GM18499 (cell line): ENCODE data around the gene PRAMEF26.
"Not testable (repeated sequence)": the region's sequence is repeated elsewhere in the genome, so short reads cannot be mapped to it uniquely, and the experiment has no call there.

Experiments
- ATAC-seq: cut with Tn5 transposase; IDR thresholded peaks from one replicate; pipeline ENCODE4 v1.9.1; 2021; ENCODE audit warnings: moderate number of reproducible peaks; ENCODE audit not compliant: insufficient read depth, unreplicated experiment

The PRAMEF26 gene

DNA sequence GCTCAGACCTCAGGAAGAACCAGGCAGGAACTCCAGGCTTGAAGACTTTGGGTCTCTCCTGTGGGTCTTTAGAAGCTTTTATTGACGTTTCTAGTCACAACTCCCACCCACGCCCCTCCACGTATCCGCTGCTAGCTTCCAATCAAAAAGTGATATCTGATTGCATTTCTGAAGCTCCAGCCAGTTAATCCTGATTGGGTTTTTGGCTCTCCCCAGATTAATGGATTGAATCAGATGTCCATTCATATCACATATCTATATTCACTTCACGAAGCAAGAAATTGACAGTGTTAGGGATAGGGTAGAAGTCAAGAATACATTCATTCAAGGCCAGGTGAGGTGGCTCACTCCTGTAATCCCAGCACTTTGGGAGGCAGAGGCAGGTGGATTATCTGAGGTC is at the start of gene PRAMEF26:
Gene PRAMEF26 (minus strand): TSS at position 101 of the 400 bp plus-strand sequence. CDS start 2,914 bp downstream, outside the sequence.
- not testable (repeated sequence) for ATAC-seq

GRCh38 chr1:13201309-13201708 is 45.5 kb upstream of the PRAMEF26 start, which contains the start of gene PRAMEF13:
PRAMEF13 (minus strand) TSS chr1:13201409; CDS start chr1:13199589, 1,820 bp downstream.
- ATAC-seq = not testable (repeated sequence)

- ATAC-seq = not testable (repeated sequence)
Measured at GRCh38 chr1:13171548-13171947, 15.7 kb upstream of the PRAMEF26 start, which contains the start of gene PRAMEF9. PRAMEF9 (plus strand) TSS chr1:13171848; CDS start chr1:13175281, 3,433 bp downstream.

DNA sequence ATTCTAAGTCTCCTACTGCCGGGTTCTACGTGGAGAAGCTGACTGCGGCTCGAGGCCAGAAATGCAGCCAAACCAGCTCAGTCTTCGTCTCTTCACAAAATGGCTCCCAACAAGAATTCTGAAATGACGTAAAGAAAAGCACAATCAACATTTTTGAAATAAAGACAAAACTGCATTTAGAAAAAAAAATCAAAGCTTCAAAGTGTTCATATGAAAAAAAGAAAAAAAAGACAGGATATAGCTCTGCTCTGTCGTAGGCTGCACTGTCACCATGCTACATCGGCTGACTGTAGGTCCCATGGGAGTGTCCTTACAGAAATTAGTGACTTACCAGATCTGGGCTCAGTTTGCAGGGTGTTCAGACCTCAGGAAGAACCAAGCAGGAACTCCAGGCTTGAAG is 9.7 kb upstream of the PRAMEF26 start, which contains the start of gene HNRNPCL4:
Gene HNRNPCL4 (minus strand): TSS at position 101 of the 400 bp plus-strand sequence. CDS start 164 bp downstream, outside the sequence.
- not testable (repeated sequence) for ATAC-seq

DNA sequence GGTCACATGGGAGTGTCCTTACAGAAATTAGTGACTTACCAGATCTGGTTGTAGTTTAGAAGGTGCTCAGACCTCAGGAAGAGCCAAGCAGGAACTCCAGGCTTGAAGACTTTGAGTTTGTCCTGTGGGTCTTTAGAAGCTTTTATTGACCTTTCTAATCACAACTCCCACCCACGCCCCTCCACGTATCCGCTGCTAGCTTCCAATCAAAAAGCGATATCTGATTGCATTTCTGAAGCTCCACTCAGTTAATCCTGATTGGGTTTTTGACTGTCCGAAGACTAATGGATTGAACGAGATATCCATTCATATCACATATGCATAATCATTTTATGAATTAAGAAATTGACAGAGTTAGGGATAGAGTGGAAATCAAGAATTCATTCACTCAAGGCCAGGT is 39.1 kb downstream of the PRAMEF26 start, which contains the start of gene HNRNPCL2:
Gene HNRNPCL2 (minus strand): TSS at position 101 of the 400 bp plus-strand sequence. CDS start 454 bp downstream, outside the sequence.
- ATAC-seq = not testable (repeated sequence)
